Measurements from ENCODE around the gene CFAP57.
A peak's percentile ranks its signal among the peaks of the same experiment; 100 is the strongest.
"Not testable (repeated sequence)": the region's sequence is repeated elsewhere in the genome, so short reads cannot be mapped to it uniquely, and the experiment has no call there.

CFAP57 gene

DNA sequence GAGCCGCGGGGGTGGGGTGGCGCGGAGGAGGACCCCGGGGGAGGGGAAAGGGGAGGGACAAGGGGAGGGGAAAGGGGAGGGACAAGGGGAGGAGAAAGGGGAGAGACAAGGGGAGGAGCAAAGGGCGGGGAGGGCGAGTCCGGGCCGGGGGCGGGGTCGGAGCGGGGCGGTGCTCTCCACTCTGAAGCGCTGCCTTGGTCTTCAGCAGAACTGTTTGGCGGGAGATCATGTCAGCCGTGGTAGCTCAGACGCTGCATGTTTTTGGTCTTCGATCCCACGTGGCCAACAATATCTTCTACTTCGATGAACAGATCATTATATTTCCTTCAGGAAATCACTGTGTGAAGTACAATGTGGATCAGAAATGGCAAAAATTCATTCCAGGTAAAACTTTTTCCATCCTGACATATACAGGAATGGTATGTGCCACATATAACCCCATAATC, 420 bp downstream of the CFAP57 start:
- peak; percentile 64 to 75 for DNase-seq (ENCODE audit: low read depth in 2 of 2)

DNA sequence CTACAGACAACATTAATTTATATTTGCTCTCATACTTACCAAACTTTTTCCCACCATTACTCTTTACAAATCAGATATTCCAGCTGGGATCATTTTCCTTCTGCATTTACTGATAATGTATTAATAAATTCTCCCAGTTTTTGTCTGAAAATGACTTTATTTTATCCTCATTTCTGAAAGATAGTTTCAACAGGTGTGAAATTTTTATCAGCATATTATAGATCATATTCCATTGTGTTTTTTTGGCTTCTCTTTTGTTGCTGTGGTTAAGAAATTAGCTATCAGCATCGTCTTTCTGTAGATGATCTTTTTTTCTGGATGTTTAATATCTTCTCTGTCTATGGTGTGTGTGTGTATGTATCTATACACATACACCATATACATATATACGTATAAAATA, 2.7 kb downstream of the CFAP57 start:
- DNase-seq (ENCODE audit: low read depth in 2 of 2), result no peak

DNA sequence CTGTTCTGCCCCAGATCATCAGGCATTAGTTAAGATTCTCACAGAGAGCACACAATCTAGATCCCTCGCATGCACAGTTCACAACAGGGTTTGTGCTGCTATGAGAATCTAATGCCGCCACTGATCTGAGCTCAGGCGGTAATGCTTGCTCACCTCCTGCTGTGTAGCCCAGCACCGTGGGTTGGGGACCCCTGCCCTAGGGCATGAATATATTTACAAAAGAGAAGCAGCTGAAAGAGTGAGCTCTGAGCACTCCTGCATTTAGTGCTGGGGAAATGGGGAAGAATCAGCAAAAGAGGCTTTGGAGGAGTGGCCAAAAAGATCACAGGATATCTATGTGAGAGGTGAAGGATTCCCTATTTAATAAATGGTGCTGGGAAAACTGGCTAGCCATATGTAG, 5.6 kb downstream of the CFAP57 start:
- DNase-seq (ENCODE audit: low read depth in 2 of 2), result no peak

DNA sequence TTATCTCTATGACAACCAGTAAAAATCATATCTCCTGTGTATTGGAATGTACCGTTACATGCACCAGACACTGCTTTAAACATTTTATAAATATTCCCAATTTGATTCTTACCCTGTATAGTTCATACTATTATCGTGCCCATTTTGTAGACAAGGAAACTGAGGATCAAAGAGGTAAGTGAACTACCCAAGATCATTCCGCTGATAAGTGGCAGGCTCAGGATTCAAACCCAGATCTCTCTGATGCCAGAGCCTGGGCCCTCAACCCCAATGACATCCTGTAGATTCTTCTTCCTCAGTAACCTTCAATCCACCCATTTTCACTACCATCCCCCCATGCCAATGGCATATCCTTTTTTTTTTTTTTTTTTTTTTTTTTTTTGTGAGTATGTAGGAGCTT, 12.3 kb downstream of the CFAP57 start:
- DNase-seq (ENCODE audit: low read depth in 2 of 2), result no peak

DNA sequence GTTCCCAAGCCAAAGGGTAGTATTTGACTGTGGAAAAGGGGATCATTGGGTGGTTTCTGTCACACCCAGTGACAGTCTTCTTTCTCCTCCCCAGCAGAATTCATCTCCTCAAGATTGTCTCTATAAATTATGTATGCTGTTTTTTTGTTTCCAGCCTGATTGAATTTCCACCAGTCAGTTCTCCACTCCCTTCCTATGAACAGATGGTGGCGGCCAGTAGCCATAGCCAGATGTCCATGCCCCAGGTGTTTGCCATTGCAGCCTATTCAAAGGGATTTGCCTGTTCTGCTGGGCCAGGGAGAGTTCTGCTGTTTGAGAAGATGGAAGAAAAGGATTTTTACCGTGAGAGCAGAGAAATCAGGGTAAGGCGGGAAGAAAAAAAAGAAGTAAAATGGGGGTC, 12.9 kb downstream of the CFAP57 start:
- no peak for DNase-seq (ENCODE audit: low read depth in 2 of 2)

DNA sequence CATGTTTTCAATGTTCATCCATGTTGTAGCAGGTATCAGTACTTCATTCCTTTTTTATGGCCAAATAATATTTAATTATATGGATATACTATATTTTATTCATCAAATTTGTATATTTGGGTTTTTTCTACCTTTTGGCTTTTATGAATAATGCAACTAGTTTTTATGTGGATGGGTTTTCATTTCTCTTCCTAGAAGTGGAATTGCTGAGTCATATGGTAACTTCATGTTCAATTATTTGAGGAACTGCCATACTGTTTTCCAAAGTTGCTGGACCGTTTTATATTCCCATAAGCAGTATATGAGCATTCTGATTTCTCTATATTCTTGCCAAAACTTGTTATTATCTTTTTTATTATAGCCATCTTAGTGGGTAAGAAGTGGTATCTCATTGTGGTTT, 16.0 kb downstream of the CFAP57 start:
- DNase-seq (ENCODE audit: low read depth in 2 of 2), result no peak

DNA sequence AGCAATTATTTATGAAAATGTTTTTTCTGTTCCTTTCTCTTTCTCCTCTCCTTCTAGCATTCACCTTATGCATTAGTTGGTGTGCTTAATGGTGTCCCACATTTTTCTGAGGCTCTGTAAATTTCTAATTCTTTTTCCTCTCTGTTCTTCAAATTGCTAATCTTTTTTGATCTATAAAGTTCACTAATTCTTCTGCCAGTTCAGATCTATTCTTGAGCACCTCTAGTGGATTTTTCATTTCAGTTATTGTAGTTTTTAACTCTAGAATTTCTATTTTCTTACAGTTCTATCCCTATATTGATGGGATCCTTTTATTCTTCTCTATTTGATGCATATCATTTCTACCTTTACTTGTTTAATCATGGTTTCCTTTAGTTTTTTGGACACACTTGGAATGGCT, 22.4 kb downstream of the CFAP57 start:
- no peak for DNase-seq (ENCODE audit: low read depth in 2 of 2)

DNA sequence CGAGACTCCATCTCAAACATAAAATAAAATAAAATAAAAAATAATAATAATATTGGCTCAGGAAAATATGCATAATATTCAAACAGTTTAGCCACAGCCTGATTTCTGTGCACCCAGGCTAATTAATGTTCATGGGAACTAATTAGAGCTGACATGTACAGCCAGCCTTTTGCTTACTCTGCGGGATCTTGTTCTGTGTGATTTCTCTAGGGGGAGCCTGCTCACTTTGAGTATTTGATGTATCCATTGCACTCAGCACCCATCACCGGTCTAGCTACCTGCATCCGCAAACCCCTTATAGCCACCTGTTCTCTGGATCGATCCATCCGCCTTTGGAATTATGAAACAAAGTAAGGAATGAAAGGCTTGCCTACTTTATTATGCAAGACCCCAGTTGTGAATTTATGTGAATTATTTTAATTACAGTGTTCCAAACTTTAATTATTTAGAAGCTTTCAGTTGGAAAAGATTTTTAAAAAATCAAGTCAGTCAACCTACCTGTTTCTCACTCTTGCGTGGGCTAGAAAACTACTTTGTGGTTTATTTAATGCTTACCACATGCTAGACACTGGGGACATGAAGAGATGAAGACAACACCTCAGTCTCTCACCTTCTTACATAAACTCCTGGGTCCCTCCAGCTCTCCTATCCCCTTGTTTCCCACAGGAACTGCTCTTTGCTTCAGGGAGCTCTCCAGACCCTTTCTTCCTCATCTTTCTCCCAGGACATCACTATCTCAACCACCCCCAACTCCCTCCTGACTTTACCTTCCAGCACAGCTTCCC, 25.4 kb downstream of the CFAP57 start:
- no peak for DNase-seq (ENCODE audit: low read depth in 2 of 2)

DNA sequence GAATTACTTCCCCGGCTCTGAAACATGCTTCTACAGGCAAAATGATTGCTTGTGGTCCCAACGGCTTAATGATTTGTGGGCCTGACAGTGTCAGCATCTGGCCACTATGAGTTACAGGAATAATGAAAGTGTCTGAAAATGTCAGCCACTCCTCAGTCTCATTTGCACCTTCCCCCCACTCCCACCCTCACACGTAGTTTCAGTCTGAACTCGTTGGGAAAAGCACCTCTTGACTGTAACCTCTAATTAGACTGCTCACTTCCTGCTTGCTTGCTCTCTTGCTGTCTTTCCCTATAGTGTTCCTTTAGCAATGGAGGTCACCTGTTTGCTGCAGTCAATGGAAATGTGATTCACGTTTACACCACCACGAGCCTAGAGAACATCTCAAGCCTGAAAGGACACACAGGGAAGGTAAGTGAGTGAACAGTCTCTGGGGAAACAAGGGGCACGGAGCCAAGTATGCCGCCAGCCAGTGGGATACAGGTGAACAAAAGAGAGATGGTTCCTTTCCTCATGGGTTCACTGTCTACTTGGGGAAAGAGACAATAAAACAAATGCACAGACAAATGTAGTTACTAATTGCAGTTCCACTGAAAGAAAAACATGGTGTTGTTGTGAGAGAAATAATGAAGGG, 27.1 kb downstream of the CFAP57 start:
- peak in 1 of 2 donors; percentile 4 for DNase-seq (ENCODE audit: low read depth in 2 of 2)

DNA sequence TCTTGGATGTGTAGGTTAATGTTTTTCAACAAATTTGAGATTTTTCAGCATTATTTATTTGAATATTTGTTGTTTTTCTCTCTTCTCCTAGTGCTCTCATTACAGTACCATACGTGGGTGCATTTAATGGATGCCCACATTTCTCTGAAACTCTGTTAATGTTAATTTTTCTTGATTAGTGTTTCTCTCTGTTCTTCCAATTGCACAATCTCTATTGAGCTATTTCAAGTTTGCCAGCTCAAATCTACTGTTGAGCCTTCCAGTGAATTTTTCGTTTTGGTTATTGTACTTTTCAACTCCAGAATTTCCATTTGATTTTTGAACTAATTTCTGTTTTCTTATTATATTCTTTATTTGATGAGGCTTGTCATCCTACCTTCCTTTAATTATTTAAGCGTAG, 31.7 kb downstream of the CFAP57 start:
- DNase-seq (ENCODE audit: low read depth in 2 of 2), result no peak

DNA sequence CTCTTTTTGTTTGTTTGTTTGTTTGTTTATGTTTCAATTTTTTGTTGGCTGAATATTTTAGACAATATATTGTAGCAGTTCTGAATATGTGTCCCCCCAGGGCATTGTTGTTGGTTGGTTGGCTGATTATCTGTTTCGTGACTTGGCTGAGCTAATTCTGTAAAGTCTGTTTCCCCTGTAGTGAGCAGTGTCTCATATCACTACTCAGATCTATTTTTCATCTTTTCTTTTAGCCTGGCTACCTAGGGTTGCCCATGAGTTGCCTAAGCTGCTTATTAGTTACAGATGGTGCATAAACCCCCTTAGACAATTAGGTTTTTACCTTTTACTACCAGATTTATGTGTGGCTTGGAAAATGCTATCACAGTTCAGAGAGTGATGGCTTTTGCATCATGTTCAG, 32.3 kb downstream of the CFAP57 start:
- no peak for DNase-seq (ENCODE audit: low read depth in 2 of 2)

DNA sequence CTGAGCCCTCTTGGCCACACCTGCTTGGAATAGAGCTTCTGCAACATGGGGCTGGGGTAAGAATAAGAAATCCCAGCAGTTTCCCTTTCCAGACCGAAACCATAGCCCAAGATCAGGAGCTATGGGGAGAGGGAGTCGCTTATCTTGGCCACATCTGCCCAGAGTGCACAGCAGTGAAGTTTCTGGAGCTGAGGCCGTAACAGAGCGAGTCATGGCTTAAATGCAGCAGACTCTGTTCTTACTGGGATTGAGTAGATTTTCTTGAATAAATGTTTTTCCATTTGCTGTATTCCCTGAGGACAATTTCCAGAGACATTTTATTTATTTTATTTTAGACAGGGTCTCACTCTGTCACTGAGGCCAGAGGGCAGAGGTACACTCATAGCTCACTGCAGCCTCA, 33.5 kb downstream of the CFAP57 start:
- DNase-seq (ENCODE audit: low read depth in 2 of 2), result no peak

DNA sequence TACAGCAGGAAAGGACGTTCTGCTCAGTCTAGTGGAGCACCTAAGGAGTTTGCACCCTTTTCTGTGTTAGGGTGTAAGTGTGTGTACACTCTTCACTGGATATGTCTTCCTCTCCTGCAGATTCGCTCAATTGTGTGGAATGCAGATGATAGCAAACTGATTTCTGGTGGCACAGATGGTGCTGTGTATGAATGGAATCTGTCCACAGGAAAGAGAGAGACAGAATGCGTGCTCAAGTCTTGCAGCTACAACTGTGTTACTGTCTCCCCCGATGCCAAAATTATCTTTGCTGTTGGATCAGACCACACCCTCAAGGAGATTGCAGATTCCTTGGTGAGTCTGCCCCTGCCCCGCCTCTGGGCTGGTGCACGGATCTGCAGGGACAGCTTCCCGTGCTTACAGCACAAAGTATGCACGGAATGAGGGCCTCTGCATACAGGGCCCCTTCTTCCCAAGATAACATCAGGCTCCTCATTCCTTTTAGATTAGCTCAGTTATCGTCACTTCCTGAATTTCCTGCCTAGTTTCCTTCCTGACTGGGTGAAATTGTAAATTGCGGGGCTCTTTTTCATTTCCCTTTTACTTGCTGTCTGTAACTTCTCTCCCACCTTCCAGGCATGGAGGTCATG, 34.6 kb downstream of the CFAP57 start:
- no peak for DNase-seq (ENCODE audit: low read depth in 2 of 2)

DNA sequence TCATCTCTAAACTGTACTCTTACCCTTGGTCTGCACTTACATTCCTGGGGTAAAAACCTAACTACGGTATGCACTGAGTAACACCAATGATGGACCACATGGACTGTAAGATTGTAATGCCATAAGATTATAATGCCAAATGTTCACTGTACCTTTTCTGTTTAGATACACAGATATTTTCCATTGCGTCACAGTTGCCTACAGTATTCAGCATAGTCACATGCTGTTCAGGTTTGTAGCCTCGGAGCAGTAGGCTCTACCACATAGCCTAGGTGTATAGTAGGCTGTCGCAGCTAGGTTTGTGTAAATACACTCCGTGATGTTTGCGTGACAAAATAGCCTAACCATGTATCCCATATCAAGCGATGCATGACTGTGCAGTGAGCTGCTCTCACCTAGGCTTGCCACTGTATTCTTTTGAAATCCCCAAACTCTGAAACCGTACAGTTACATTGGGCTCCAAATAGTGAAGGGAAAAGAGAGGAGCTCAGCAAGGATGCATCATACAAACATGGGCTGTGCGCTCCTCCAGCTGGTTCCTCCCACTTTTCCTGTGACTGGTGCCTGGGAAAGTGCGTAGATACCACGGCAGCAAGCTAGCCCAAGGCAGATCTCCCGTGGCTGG, 35.2 kb downstream of the CFAP57 start:
- DNase-seq (ENCODE audit: low read depth in 2 of 2), result no peak

DNA sequence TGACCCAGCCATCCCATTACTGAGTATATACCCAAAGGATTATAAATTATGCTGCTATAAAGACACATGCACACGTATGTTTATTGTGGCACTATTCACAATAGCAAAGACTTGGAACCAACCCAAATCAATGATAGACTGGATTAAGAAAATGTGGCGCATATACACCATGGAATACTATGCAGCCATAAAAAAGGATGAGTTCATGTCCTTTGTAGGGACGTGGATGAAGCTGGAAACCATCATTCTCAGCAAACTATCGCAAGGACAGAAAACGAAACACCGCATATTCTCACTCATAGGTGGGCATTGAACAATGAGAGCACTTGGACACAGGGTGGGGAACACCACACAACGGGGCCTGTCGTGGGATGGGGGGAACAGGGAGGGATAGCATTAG, 36.1 kb downstream of the CFAP57 start:
- DNase-seq (ENCODE audit: low read depth in 2 of 2), result not testable (repeated sequence)

DNA sequence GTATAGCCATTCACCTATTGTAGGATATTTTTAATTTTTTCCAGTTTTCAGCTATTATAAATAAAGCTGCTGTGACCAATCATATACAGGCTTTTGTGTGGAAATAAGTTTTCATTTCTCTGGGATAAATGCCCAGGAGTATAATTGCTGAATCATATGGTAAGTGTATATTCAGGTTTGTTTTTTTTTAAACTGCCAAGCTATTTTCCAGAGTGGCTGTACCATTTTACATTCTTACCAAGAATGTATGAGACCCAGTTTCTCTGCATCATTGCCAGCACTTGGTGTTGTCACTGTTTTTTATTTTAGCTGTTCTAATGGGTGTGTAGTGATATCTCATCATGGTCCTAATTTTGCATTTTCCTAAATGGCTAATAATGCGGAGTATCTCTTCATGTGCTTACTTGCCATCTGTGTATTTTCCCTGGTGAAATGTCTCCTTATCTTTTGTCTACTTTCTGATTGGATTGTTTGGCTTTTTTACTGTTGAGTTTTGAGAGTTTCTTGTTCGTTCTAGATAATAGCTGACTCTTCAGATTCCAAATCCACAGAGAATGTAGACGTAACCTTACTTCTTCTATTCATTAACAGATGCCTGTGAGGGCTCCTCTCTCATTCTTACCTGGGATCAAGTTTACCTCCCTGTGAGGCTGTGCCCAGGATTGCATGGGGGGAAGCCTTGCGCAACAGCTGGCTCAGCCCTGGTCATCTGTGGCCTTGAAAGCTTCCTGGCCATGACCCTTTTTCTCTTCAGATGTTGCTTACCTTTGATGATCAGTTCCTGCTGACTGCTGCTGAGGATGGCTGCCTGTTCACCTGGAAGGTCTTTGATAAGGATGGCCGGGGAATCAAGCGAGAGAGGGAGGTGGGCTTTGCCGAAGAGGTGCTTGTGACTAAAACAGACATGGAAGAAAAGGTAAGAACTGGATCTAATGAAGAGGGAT, 42.6 kb downstream of the CFAP57 start:
- no peak for DNase-seq (ENCODE audit: low read depth in 2 of 2)

DNA sequence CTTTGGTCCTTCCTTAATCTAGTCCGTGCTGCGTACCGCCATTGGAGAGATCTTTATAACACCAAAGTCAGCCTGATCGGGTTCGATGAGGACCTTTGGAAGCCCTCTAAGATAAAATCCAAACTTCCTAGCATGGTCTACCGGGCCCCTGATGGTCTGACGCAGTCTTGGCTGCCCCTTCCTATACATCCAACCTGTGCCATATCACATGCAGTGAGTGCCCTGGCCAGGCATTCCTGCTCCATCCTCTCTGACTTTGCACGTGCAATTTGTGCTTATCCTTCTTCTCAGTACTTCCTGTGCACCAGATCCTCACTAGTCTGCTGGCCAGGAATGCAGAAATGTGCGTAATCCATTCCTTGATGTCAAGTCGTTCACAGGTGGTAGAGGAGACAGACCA, 45.6 kb downstream of the CFAP57 start:
- DNase-seq (ENCODE audit: low read depth in 2 of 2), result no peak

DNA sequence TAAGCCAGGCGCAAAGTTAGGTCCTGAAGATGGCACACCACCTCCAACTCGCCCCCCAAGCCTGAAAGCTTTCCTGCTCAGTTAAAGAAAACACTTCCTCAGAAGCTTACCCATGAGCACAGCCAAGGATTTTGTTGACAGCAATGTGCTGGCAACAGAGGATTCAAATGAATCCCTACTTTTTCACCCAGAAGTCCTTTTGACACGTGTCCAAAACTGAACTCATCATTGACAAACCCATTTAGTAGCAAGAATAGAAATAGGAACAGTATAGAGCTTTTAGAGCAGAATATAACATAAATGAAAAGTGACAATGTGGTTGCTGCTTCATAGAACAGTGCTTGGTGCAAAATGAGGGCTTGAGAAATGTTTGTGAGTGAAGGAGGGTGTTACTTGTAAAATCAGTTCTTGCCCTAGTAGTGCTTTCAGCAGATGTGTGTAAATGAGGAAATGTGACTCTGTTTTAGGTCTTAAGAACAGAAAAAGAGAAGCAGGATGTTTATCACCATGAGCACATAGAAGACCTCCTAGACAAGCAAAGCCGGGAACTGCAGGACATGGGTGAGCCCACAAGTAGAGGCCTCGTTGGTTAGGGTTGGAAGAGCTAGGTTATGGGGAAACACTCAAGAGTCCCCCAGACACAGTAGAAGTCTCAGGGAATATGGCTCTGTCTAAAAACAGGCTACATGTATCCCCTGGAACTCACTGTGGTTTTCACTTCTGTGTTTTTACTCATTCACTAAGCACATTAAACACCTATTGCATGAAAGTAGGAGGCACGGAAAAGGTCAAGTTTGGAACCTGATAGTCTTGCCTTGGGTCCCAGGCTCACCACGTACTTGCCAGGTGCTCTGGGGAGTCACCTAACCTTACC, 49.0 kb downstream of the CFAP57 start:
- DNase-seq (ENCODE audit: low read depth in 2 of 2), result no peak

DNA sequence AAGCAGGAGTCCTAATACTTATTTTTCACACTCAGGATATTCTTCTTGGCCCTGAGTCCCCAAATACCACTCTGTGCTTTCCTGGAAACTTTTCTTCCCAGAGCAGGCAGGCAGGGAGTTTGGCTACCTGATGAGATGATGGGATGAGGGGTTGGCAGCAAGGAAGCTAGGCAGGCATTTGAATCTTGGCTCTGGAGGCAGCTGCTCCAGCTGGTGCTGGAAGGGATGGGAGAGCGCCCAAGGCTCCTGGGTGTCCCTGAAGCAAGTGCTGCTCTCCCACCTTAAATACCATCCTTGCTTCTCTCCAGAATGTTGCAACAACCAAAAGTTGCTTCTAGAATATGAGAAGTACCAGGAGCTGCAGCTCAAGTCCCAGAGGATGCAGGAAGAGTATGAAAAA, 49.7 kb downstream of the CFAP57 start:
- DNase-seq (ENCODE audit: low read depth in 2 of 2), result no peak

DNA sequence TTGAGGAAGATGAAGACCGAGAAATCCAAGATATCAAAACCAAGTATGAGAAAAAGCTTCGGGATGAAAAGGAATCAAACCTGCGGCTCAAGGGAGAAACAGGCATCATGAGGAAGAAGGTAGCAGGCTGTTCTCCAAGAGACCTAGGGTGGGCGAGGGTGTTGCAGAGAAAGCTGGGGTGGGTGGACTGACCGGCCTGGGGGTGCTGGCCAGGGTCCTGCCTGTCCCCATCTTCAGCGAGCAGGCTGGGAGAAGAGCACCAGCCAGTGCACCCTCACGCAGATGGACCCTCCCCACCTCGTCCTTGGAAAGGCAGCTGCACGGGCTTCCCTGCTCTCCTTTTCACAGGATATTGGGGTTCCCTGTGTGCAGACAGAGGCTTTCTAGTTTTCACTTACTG, 50.7 kb downstream of the CFAP57 start:
- no peak for DNase-seq (ENCODE audit: low read depth in 2 of 2)

DNA sequence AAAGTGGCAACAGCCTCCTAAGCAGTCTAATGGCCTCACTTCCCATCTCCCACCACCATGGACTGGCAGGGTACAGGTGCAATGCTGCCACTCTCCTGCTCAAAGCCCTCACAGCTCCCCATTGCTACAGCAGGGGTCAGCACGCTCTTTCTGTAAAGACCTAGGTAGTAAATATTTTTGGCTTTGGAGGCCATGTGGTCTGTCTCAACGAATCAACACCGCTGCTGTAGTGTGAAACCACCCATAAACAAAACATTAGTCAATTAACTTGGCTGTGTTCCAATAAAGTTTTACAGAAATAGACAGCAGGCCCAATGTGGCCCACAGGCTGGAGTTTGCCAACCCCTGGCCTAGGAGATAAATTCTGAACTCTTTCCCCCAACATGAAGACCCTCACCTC, 53.0 kb downstream of the CFAP57 start:
- no peak for DNase-seq (ENCODE audit: low read depth in 2 of 2)
